ENCODE measurements around the gene COX6A1. TPM values are rescaled to one million over a fixed set of nuclear protein-coding genes. Genes with fewer than 3 reads are reported as not detected.
A peak's percentile ranks its signal among the peaks of the same experiment; 100 is the strongest.

The COX6A1 gene
- total and polyA plus RNA-seq, 2 of the 13 experiments (the other 11 are each of a cell fraction or from before 2014, with no cell fraction given) = 542 to 673 TPM

DNA sequence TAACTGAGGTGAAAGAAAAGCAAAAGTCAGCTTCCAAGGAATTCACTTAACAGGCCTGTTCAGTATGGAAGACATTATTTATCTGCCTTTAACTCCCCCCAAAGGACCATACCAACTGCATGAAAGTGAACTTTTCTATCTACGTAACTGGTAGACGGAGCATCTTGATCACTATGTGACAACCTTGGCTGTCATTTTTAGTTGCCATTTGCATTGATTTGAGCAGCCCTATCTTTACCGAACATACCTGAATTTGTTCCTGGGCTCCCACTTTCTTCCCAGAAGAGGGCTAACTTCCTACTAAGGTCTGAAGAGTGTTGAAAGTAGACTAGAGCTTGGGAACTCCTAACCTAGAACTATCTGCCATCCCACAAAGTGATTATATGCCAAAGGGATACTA is 22.2 kb downstream of the COX6A1 start:
- FAIRE-seq = no peak
- no peak overlapping the region for H3K9ac ChIP-seq (ENCODE audit: insufficient read depth, low read depth, low read length)
- ATAC-seq = no peak
- no peak overlapping the region for H2AFZ ChIP-seq (ENCODE audit: low read length)
- H3K27me3 ChIP-seq (ENCODE audit: control insufficient read depth in 1 of 2, insufficient read depth in 2 of 2, low read length in 2 of 2) = no peaks in the 10 kb centered on the region
- H3K4me1 ChIP-seq (ENCODE audit: insufficient read depth, low read length) = no peaks in the 10 kb centered on the region
- peaks cover 7% of the 10 kb centered on the region; the same call in 1 of the 2 replicates for H4K20me1 ChIP-seq (ENCODE audit: insufficient read depth, low read length)
- CTCF ChIA-PET (ENCODE audit: low intra/inter-chr PET ratio, low total read pairs) = no interaction called here
- intact Hi-C loops (cut with micrococcal nuclease; ENCODE audit: unreplicated experiment) (no loop called here), in situ Hi-C loops (cut with HindIII; ENCODE audit: extremely low pct_ligation_motif_present, low pct_unique_long_range_greater_than_20kb) (no loop called here)
- TSS peak; percentile 33 for BruUV-seq (replicated peaks)
- POLR2A ChIA-PET = no interaction called here
- H3K36me3 ChIP-seq (replicated peaks in 1 of 2; ENCODE audit: control insufficient read depth in 1 of 2, insufficient read depth in 2 of 2, low read length in 2 of 2) = peaks cover 34 to 81% of the 10 kb centered on the region in 2 experiments
- WGBS (ENCODE audit: low lambda C conversion rate) = 93% methylated on average over 3 of the region's 3 CpGs
- H3K4me3 ChIP-seq (replicated peaks in 1 of 3; ENCODE audit: insufficient read depth in 1 of 3, low read depth in 2 of 3, low read length in 3 of 3) = no peak overlapping the region
- H3K9me3 ChIP-seq (ENCODE audit: low read length) = no peaks in the 10 kb centered on the region
- TF ChIP-seq ZNF326 (CRISPR knock-in tag; IDR thresholded peaks at IDR 0.05; ENCODE audit: borderline replicate concordance) (no peak), ZNF3 (CRISPR knock-in tag; IDR thresholded peaks at IDR 0.05) (no peak), SAP130 (CRISPR knock-in tag; IDR thresholded peaks at IDR 0.05; ENCODE audit: low read depth) (no peak), RBM22 (optimal IDR thresholded peaks at IDR 0.05; ENCODE audit: low read length) (peak; percentile 85)
- TF ChIP-seq, protein P1, sequence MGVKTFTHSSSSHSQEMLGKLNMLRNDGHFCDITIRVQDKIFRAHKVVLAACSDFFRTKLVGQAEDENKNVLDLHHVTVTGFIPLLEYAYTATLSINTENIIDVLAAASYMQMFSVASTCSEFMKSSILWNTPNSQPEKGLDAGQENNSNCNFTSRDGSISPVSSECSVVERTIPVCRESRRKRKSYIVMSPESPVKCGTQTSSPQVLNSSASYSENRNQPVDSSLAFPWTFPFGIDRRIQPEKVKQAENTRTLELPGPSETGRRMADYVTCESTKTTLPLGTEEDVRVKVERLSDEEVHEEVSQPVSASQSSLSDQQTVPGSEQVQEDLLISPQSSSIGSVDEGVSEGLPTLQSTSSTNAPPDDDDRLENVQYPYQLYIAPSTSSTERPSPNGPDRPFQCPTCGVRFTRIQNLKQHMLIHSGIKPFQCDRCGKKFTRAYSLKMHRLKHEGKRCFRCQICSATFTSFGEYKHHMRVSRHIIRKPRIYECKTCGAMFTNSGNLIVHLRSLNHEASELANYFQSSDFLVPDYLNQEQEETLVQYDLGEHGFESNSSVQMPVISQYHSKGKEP (CRISPR knock-in tag; IDR thresholded peaks at IDR 0.05) = no peak
- H3K27ac ChIP-seq (ENCODE audit: extremely low read length, insufficient read depth, low read length) = no peak overlapping the region
- peaks cover 2% of the 10 kb centered on the region for H3K79me2 ChIP-seq (ENCODE audit: insufficient read depth, low read length)
- no peak overlapping the region for H3K4me2 ChIP-seq (ENCODE audit: low read depth, low read length)
- no peak for DNase-seq (ENCODE audit: low spot score)

DNA sequence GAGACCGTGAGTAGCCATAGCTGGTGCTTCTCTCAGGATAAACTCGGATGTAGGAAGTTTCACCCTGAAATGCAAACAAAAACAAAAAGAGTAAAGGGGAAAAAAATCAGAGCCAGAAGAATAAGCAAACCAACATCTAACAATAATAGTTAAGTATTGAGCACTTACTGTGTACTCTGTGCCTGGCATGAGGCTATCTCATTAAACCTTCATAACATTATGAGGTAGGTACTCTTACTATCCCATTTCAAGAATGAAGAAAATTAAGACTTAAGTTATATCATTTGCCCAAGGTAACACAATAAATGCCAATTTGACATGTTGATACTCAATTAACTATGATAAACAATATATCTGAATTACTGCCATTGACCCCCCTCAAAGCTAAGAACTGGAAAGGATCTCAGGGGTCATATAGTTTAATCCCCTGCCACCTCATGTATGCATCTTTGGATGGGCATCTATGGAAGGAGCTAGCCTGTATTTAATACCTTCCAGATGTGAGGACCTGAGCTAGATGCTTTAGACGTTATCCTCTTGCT is 24.3 kb downstream of the COX6A1 start:
- Histone ChIP-seq H3K27me3 (ENCODE audit: control insufficient read depth in 1 of 2, insufficient read depth in 2 of 2, low read length in 2 of 2) (no peaks in the 10 kb centered on the region), H3K9ac (ENCODE audit: insufficient read depth, low read depth, low read length) (no peak overlapping the region), H4K20me1 (ENCODE audit: insufficient read depth, low read length) (peaks cover 14% of the 10 kb centered on the region), H3K4me1 (ENCODE audit: insufficient read depth, low read length) (peaks cover 13% of the 10 kb centered on the region), H3K4me2 (ENCODE audit: low read depth, low read length) (no peak overlapping the region), H3K4me3 (replicated peaks in 1 of 3; ENCODE audit: insufficient read depth in 1 of 3, low read depth in 2 of 3, low read length in 3 of 3) (no peak overlapping the region), H2AFZ (ENCODE audit: low read length) (no peak overlapping the region), H3K9me3 (ENCODE audit: low read length) (no peaks in the 10 kb centered on the region), H3K79me2 (ENCODE audit: insufficient read depth, low read length) (peaks cover 20% of the 10 kb centered on the region), H3K27ac (ENCODE audit: extremely low read length, insufficient read depth, low read length) (no peak overlapping the region), H3K36me3 (replicated peaks in 1 of 2; ENCODE audit: control insufficient read depth in 1 of 2, insufficient read depth in 2 of 2, low read length in 2 of 2) (peaks cover 33 to 77% of the 10 kb centered on the region in 2 experiments)
- no peak for DNase-seq (ENCODE audit: low spot score)
- intact Hi-C loops (cut with micrococcal nuclease; ENCODE audit: unreplicated experiment) (no loop called here), in situ Hi-C loops (cut with HindIII; ENCODE audit: extremely low pct_ligation_motif_present, low pct_unique_long_range_greater_than_20kb) (no loop called here)
- ATAC-seq = no peak
- POLR2A ChIA-PET = interaction anchor here (0.7 kb wide), 1 partner anchor 9 kb away, joined by 3 read pairs; no protein-coding TSS in a partner anchor
- WGBS (ENCODE audit: low lambda C conversion rate) = 95% methylated on average over 3 of the region's 3 CpGs
- BruUV-seq (replicated peaks) = TSS peak; percentile 19
- no peak for FAIRE-seq
- CTCF ChIA-PET (ENCODE audit: low intra/inter-chr PET ratio, low total read pairs) = no interaction called here
- no peak for TF ChIP-seq ZNF496 (CRISPR knock-in tag; IDR thresholded peaks at IDR 0.05; ENCODE audit: insufficient replicate concordance)
- TF ChIP-seq ZBTB40 (IDR thresholded peaks at IDR 0.05) = no peak
- TF ChIP-seq ZBTB40 (CRISPR knock-in tag; IDR thresholded peaks at IDR 0.05) = no peak

Data from HepG2 (cell line).